Chondrocyte (in vitro differentiated cells): ENCODE results near the gene SNED1. TPM values are rescaled to one million over a fixed set of nuclear protein-coding genes. Genes with fewer than 3 reads are reported as not detected.

Experiments used
- DNase-seq: peaks from one replicate; pipeline ENCODE4 v3.0.0; 2021; ENCODE audit warnings: mixed read lengths, low spot score
- H3K27ac Mint-ChIP-seq: one replicate; pipeline ENCODE4 v1.8.0; 2021; ENCODE audit warnings: mild to moderate bottlenecking, moderate library complexity, mixed read lengths; ENCODE audit not compliant: unreplicated experiment
- H3K27me3 Mint-ChIP-seq: 2 replicates; pipeline ENCODE4 v1.8.0; 2021; ENCODE audit warnings: low read depth, mixed read lengths
- H3K36me3 Mint-ChIP-seq: 2 replicates; pipeline ENCODE4 v1.8.0; 2021; ENCODE audit warnings: low read depth, mixed read lengths
- H3K4me1 Mint-ChIP-seq: 2 replicates; pipeline ENCODE4 v1.8.0; 2021; ENCODE audit warnings: low read depth, mild to moderate bottlenecking, mixed read lengths
- H3K4me3 Mint-ChIP-seq: one replicate; pipeline ENCODE4 v1.8.0; 2021; ENCODE audit warnings: mild to moderate bottlenecking, moderate library complexity, mixed read lengths; ENCODE audit not compliant: unreplicated experiment
- H3K9me3 Mint-ChIP-seq: 2 replicates; pipeline ENCODE4 v1.8.0; 2021; ENCODE audit warnings: low read depth, mixed read lengths
- CTCF ChIP-seq: fragments of 200-600 bp; sonication (generic); IDR thresholded peaks from 2 replicates; pipeline ENCODE4 v1.5.0; 2021; ENCODE audit warnings: antibody characterized with exemption, mild to moderate bottlenecking, moderate library complexity
- total RNA-seq: library from RNA; stranded (reverse); gene quantifications from 3 replicates; pipeline ENCODE4 v1.2.1, GENCODE V29; 2021

The SNED1 gene
- total RNA-seq, 1 donor from 2014 or later: 1.9 TPM

GRCh38 chr2:241014224-241014623, 15.8 kb downstream of the SNED1 start:
- H3K4me1 Mint-ChIP-seq: peaks cover 15% of the 10 kb centered on the region
- no peaks in the 10 kb centered on the region for H3K9me3 Mint-ChIP-seq
- no peak overlapping the region for H3K4me3 Mint-ChIP-seq
- H3K36me3 Mint-ChIP-seq: no peaks in the 10 kb centered on the region
- TF ChIP-seq CTCF: no peak
- DNase-seq: no peak
- peaks cover 31% of the 10 kb centered on the region for H3K27me3 Mint-ChIP-seq
- no peak overlapping the region for H3K27ac Mint-ChIP-seq

GRCh38 chr2:241014764-241015163, 16.3 kb downstream of the SNED1 start:
- no peaks in the 10 kb centered on the region for H3K9me3 Mint-ChIP-seq
- H3K36me3 Mint-ChIP-seq: no peaks in the 10 kb centered on the region
- TF ChIP-seq CTCF: no peak
- H3K4me3 Mint-ChIP-seq: no peak overlapping the region
- H3K27me3 Mint-ChIP-seq: peaks cover 33% of the 10 kb centered on the region
- peaks cover 9% of the 10 kb centered on the region for H3K4me1 Mint-ChIP-seq
- no peak for DNase-seq
- H3K27ac Mint-ChIP-seq: no peak overlapping the region

- DNase-seq: no peak
- TF ChIP-seq CTCF: no peak
- Mint-ChIP-seq H3K36me3 (no peaks in the 10 kb centered on the region), H3K9me3 (no peaks in the 10 kb centered on the region), H3K27me3 (peaks cover 33% of the 10 kb centered on the region), H3K27ac (no peak overlapping the region), H3K4me3 (no peak overlapping the region), H3K4me1 (peaks cover 2% of the 10 kb centered on the region)
These were observed 17.0 kb downstream of the SNED1 start for GRCh38 chr2:241015439-241015838.

DNA sequence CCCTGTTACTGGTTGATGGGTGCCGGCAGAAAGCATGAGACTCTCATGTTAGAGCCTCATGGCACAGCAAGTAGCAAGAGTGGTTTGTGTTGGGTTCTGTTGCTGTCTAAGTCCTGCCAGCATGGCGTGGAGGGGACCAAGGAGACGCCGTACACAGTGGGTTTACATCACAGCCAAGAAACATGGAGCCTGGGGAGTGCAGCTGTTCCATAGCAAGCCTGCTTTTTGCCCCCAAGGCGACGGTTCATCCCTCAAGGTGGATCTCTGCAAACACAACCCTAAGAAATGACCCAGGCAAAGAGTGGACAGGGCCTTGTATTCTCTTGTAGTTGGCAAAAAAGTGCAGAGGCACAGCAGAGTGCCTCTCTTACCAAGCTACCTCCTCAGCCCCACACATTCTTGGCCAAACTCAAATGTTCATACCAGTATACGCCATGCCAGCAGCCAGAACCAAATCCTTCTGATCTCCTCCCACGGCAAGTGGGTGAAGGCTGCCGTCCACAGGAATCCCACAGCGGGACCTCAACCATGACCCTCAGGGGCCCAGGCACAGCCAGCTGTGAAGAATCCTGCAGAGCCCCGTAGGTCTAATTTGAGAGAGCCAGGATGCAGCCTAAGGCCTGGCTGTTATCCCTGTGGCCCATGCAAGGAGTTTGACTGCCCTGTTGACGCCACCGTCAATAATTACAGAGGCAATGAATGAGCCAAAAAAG, 19.0 kb downstream of the SNED1 start:
- Mint-ChIP-seq H3K9me3 (peaks cover 12% of the 10 kb centered on the region), H3K36me3 (peaks cover 2% of the 10 kb centered on the region), H3K4me1 (no peaks in the 10 kb centered on the region), H3K27ac (no peak overlapping the region), H3K27me3 (peaks cover 43% of the 10 kb centered on the region), H3K4me3 (no peak overlapping the region)
- TF ChIP-seq CTCF: no peak
- DNase-seq: no peak

- peaks cover 43% of the 10 kb centered on the region for H3K27me3 Mint-ChIP-seq
- no peak for TF ChIP-seq CTCF
- H3K9me3 Mint-ChIP-seq: peaks cover 17% of the 10 kb centered on the region
- no peak overlapping the region for H3K4me3 Mint-ChIP-seq
- DNase-seq: no peak
- no peak overlapping the region for H3K27ac Mint-ChIP-seq
- H3K4me1 Mint-ChIP-seq: no peaks in the 10 kb centered on the region
- H3K36me3 Mint-ChIP-seq: peaks cover 4% of the 10 kb centered on the region
These were observed 19.9 kb downstream of the SNED1 start for GRCh38 chr2:241018051-241018891.
